Caki2 (cell line): ENCODE measurements around the gene AEBP1. TPM values are rescaled to one million over a fixed set of nuclear protein-coding genes. Genes with fewer than 3 reads are reported as not detected.
A peak's percentile ranks its signal among the peaks of the same experiment; 100 is the strongest.

Experiments
- DNase-seq: peaks from one replicate; pipeline ENCODE4 v3.0.0-alpha.2; 2015; ENCODE audit warnings: low read depth
- in situ Hi-C: cut with HindIII; loops from 2 replicates; pipeline ENCODE4 v1.10.0; 2016; ENCODE audit warnings: low sequenced_read_pairs, low pct_unique_long_range_greater_than_20kb, mixed read lengths
- total RNA-seq: library from RNA; depleted of rRNA; stranded (reverse); fragments of >200 nt; shearing (Covaris generic); gene quantifications from 2 replicates; pipeline ENCODE4 v1.2.3, GENCODE V29; 2014; ENCODE audit warnings: low replicate concordance

The AEBP1 gene
- total RNA-seq, 1 experiment from 2014 or later: not detected

DNA sequence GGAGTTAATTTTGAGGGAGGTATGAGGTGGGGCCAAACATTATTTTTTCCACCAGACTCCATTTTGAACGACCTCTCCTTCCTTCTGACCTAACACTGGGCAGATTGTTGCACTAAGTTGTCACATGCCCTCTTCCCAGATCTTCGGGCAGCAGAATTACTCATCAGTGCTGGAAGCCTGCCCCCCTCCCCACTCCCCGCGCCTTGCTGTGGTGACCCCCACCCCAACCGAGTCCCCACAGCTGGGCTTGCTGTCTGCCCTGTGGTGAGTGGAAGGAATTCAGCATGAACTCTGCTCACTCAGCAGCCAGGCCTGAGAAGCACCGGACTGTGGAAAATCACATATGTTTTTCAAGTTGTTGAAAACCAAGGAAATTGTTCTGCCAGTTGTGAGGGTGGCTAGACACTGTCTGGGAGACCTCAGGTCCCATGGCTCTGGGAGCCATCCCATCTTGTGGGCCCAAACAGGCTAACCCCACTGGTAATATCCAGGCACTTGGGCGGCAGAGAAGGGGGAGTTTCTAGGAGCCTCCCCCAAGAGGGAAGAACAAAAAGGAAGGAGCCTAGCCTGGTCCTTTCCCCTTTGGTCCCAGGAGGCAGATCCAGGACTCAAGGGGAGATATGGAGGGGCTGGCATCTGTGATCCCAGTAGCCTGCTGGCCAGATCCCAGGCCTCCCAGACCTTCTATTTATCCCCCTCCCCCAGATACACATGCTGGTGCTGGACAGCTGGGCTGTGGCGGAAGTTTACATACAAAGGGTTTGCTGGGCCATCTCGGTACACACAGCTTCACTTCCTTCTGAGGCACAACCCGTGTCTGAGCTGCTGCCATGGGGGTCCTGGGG is 3.5 kb upstream of the AEBP1 start:
- no peak for DNase-seq
- in situ Hi-C loops: no loop called here

DNA sequence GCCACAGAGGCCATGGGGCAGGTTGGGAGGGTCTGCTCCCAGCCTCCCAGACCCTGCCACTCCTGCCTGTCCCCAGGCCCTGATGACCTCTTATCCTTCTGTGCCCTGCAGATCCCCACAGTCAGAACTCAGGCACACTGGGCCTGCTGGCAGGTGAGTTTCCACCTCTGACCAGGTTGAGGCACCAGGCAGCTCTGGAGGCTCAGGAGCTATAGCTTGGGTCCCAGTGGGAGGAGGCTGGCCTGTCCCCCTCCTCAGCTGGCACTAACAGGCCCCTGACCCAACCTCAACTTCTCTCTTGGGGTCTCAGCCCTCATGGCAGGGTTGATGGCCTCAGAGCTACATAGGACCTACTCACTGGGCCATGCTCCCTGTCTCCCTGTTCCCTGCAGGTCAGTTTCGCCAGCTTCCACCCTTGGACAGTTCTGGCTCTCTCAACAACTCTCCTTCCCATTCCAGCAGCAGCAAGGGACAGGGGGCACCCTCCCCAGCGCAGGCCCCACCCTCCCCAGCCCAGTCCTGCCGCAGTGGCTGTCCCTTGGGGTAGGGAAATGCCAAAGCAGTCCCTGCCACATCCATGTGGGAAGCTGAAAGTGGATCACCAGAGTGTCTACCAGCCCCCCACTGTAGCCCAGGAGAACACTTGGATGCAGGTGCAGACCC is 2.7 kb upstream of the AEBP1 start:
- in situ Hi-C loops: no loop called here
- DNase-seq: no peak

DNA sequence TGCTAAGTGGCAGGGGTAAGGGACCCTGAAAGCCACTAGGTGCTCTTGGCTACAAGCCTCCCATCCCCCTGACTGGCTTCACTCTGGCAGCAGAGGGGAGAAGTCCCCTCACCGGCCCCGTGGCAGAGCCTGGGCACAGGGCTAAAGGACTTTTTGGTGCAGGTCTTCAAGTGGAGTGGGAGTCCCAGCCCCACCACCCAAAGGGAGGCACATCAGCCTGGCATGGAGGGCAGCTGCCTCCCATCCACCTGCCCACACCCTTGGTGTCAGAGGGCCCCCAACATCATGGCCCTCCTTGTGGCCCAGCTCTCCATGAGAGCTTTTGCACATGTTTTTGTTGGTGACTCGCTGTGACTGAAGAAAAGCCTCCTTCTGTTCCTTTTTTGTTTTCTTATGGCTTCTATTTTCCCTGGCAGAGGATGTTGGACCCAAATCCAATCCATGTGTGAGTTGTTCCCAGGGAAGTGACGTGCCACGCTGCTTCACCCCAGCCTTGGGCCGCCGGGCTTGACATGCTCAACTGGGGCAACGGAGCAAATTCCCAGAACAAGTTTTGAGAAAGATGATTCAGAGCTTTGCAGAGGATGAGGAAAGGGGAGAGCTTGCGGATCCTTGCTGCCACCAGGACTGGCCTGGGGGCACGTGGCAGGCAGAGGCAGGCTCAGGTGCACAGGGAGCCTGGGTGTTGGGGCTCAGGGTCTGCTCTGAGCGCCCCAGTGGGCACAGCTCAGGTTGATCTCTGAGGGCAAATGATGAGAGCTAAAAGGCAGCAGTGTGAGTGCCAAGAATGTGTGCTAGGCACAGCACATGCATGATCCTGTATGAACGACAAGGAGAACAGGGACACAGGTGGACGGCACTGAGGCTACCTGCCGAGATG is 1.9 kb upstream of the AEBP1 start:
- in situ Hi-C loops: no loop called here
- peak; percentile 30 for DNase-seq

DNA sequence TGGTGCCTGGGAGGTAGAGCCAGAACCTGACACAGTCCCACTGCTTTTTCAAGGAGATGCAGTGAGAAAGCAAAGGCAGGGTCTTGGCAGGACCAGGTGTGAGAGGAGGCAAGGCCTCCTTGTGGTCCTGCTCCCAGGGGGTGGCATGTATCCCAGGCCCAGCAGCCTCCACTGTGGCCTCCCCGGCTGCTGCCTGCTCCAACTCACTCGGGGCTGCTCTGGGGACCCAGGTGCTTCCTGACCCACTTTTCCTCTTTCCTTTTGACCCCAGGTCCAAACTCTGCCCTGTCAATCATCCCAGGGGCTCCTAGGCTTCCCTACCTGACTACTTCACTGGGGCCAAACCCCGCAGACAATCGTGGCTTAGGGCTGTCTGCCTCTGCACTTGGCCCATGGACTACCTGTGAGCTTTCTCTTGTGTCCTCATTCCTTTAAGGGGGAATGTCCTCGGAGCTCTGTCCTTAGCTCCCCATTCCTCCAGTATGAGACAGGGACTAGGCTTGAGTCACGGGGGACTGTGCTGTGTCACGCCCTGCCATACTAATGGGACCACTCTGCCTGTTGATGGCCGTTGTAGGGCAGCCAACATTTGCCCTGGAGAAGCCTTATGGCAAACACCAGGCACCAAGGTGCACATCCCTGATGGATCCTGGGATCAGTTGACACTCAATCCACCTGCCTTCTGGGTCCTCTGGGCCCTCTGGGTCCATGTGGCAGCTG is 1.1 kb upstream of the AEBP1 start:
- in situ Hi-C loops: no loop called here
- DNase-seq: no peak

DNA sequence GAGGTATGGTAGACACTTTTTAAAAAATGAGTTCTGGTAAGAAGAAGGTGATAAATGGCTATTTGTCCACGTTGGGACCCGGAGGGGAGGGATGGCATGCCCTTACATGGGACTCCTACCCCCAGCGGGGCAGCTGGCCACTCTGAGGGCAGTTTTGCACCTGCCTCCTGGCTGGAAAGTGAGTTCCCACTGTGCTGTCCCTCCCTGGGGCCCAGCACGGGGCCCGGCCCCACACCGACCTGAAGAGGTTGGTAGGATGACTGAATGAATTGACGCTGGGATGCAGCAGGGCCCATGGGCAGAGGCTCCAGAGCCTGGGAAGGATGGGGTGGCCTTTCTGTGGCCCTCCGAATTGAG is 601 bp upstream of the AEBP1 start:
- in situ Hi-C loops: no loop called here

DNA sequence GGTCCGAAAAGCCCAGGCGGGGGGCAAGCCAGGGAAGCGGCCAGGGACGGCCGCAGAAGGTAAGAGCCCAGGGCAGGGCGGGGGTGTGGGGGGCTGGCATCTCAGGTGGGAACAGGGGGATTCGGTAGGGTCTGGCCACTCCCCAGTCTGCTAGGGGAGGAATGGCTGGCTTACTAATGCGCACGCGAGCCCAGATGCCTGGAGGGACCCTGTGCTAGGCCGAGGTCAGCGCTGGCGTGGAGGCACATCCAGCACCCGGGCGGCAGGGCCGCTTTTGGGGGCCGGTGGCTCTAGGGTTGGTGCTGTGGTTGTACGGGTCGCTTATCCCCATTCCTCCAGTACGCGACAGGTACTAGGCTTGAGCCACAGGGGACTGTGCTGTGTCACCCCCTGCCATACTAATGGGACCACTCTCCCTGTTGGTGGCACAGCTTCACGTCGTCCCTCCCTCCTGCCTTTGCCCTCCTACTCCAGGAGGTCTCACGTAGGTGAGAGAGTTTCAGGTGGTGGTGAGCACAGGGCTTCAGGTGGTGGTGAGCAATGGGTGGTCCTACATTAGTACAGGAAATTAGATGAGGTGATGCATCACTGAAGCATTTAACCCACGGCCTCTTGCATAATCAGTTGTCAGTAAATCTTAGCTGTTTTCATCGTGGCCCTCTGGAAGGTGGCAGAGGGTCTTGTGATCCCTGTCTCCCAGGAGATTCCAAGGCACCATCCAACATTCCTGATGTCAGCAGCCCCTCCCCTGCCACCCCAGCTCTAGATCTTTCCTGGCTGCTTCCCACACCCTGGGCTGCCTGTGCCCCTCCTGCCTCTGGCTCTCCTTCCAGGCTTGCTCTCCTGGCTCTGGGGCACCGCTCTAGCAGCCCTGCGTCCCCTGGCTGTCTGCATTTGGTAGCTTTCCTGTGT is 971 bp downstream of the AEBP1 start:
- in situ Hi-C loops: no loop called here
- DNase-seq: peak; percentile 52

More for the DNA sequence above, 601 bp upstream of the AEBP1 start:
- DNase-seq: no peak

DNA sequence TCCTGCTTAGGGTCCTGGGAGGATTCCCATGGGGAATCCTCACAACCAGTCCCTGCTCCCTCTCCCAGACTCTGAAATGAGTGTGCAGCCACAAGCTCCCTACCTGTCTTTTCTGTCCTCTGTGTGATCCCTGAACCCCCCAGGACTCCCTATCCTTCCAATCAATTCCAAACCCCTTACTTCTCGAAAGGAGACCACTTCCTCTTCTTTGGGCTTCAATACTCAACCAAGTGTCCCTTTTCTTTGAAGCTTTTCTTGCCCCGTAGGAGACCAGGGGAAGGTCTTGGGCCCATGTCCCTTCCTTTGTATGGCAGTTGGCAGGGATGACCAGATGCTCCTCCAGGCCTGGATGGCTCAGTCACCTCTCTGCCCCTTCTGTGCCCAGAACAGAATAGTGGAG is 1.7 kb downstream of the AEBP1 start:
- in situ Hi-C loops: no loop called here
- DNase-seq: no peak

DNA sequence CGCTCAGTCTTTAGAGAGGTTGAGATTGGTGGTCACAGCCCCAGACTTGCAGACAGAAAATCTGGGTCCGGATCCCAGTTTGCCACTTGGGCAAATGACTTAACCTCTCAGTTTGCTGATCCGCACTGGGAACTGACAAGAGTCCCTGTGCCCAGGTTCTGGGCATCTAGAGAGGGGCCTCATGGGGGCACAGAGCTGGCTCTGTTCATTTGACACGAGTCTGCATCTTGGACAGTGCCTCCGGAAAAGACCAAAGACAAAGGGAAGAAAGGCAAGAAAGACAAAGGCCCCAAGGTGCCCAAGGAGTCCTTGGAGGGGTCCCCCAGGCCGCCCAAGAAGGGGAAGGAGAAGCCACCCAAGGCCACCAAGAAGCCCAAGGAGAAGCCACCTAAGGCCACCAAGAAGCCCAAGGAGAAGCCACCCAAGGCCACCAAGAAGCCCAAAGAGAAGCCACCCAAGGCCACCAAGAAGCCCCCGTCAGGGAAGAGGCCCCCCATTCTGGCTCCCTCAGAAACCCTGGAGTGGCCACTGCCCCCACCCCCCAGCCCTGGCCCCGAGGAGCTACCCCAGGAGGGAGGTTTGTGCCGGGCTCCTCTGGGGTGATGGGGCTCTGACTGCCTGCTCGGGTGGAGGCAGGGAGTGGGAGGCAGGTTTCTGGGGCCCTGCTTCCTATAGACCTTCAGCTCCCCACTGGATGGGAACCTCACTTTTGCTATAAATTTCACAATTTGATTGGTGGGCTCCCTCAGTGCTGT is 2.3 kb downstream of the AEBP1 start:
- no peak for DNase-seq
- in situ Hi-C loops: no loop called here

DNA sequence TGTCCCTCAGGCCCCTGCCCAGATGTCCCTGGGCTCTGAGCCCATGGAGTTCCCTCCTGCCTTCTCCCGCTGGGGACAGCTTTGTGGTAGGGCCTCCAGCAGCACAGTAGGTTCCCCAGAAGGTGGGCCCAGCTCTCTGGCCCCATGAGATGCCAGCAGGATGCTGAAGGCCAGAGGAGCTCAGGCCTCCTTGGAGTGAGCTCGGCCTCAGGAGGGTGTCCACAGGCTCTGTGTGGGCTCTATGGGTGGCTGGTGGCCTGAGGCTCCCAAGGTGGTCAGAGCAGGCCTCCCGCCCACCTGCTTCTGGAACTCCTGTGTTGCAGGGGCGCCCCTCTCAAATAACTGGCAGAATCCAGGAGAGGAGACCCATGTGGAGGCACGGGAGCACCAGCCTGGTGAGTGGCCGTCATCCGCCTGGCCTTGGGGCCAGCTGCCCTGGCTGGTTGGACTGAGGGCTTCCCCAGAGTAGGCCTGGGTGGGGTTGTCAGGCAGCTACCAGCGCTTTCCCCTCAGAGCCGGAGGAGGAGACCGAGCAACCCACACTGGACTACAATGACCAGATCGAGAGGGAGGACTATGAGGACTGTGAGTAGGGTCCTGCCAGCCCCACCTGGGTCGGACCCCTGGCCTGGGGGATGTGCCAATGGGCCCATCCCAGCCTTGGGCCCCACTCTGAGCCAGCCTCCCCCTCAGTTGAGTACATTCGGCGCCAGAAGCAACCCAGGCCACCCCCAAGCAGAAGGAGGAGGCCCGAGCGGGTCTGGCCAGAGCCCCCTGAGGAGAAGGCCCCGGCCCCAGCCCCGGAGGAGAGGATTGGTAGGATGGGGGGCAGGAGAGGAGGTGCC is 3.2 kb downstream of the AEBP1 start:
- in situ Hi-C loops: no loop called here
- DNase-seq: no peak

DNA sequence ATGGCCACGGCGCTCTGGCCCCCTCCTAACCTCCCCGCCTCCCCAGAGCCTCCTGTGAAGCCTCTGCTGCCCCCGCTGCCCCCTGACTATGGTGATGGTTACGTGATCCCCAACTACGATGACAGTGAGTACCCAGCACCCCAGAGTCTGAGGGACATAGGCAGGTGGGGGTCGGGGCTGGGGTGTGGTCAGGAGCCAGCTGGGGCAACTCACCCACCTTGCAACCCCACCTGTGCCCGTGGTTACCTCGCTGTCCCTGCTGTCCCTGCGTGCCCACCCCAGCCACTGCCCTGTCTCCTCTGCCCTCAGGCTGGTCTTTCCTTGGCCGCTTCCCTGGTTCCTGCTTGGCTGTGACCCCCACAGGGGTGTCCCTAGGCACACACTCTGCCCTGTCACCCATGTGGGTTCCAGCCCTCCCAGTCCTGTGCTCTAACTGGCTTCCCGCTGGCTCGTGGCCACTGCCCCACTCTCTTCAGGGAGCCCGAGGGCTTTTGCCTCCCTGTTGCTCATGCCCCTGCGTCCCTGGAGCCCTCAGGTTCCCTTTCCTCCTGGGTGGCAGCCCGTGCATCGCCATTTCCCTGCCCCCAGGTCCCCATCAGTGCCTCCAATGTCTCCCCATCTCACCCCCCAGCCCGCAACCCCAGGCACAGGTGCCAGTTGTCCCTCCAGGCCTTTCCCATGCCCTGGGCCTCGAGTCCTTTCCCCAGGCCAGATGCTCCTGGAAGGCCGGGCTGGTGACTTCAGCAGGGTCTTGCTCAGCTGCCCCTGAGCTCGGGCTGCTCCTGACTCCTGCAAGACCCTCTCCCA is 4.0 kb downstream of the AEBP1 start:
- in situ Hi-C loops: no loop called here
- DNase-seq: no peak

DNA sequence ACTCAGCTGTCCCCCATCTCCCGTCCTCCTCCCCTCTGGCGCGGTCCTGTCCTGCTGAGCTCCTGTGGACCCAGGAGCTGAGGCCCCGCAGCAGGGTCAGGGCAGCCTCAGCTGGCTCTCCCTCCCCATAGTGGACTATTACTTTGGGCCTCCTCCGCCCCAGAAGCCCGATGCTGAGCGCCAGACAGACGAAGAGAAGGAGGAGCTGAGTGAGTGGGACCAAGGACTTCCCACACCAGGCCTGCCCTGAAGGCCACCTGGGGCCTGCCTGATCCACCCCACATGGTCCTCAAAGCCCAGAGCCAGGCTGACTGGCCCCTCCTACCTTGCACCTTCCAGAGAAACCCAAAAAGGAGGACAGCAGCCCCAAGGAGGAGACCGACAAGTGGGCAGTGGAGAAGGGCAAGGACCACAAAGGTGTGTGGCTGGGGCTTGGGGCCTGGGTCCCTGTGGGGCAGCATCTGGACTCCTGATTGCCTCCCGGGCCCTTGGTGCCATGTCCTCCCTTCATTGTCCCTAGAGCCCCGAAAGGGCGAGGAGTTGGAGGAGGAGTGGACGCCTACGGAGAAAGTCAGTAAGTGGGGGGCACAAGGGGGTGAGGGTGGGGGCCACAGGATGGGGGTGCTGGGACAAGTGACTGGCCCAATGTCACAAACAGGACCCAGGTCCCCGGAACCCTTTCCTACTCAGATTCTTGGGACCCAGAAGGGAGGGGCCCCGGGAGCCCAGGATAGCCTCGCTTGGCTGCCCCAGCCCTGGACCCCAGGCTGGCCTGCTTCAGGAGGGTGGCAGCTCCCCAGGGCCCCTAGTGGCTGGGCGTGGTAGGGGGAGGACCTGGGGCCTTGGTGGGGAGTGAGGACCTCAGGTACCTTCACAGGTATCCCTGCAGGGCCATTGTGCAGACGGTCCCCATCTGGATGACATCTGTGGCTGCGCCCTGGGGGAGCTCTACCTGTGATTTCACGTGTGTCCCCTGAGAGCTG is 4.9 kb downstream of the AEBP1 start:
- in situ Hi-C loops: no loop called here
- no peak for DNase-seq

DNA sequence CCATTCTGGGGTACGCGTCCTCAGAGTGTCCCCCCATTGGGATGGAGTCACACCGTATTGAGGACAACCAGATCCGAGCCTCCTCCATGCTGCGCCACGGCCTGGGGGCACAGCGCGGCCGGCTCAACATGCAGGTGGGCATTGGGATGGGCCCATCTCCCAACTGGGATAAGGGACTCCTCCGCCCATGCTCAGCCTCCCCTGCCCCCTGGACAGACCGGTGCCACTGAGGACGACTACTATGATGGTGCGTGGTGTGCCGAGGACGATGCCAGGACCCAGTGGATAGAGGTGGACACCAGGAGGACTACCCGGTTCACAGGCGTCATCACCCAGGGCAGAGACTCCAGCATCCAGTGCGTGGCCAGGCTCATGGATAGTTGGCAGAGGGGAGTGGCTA is 5.8 kb downstream of the AEBP1 start:
- in situ Hi-C loops: no loop called here
- DNase-seq: no peak

DNA sequence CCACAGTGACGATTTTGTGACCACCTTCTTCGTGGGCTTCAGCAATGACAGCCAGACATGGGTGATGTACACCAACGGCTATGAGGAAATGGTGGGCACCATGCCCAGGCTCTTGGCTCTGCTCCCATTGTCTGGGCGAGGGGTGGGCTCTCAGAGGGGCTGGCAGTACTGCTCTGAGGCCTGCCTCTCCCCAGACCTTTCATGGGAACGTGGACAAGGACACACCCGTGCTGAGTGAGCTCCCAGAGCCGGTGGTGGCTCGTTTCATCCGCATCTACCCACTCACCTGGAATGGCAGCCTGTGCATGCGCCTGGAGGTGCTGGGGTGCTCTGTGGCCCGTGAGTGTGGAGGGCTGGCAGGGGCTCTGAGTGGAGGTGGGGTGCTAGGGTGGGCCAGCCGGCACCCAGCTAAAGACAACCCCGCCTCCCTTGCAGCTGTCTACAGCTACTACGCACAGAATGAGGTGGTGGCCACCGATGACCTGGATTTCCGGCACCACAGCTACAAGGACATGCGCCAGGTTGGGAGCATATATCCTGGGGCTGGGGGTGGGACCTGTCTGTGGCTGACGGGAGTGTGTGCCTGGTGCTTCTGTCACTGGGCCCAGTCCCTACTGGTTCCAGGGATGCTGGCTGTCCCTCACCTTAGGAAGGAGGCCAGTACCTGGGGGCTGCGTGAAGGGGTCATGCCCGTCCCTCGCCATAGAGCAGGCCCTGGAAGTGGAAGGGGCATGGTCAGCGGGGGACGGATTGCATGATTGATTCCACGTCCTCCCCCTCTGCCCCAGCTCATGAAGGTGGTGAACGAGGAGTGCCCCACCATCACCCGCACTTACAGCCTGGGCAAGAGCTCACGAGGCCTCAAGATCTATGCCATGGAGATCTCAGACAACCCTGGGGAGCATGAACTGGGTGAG is 6.8 kb downstream of the AEBP1 start:
- DNase-seq: no peak
- in situ Hi-C loops: no loop called here
